GM21447 (cell line): ENCODE data around the gene CNTN4.
"Not testable (repeated sequence)": the region's sequence is repeated elsewhere in the genome, so short reads cannot be mapped to it uniquely, and the experiment has no call there.

Source experiments
- ATAC-seq: cut with Tn5 transposase; IDR thresholded peaks from one replicate; pipeline ENCODE4 v1.9.1; 2021; ENCODE audit not compliant: unreplicated experiment

Gene CNTN4

DNA sequence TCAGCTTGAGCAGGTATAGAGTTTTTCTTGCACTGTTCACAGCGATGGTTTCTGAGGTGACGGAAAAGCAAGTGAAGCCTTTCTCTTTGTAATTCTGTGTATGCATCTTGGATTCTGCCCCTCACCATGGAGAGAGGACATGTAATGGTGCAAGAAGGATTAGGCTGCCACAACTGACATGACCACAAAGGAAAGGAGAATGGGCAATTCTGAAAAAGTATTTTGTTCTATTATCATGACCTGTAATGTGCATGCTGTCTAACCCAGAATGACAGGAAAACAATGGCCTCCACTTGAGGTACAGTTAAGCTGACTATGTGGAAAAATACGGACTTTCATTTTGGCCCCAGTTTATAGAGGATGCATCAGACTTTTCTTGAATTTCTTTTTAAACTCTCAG, 784.6 kb downstream of the CNTN4 start:
- ATAC-seq, result no peak

GRCh38 chr3:2888592-2888991, 789.9 kb downstream of the CNTN4 start:
- no peak for ATAC-seq

GRCh38 chr3:2889736-2890135, 791.1 kb downstream of the CNTN4 start:
- no peak for ATAC-seq

DNA sequence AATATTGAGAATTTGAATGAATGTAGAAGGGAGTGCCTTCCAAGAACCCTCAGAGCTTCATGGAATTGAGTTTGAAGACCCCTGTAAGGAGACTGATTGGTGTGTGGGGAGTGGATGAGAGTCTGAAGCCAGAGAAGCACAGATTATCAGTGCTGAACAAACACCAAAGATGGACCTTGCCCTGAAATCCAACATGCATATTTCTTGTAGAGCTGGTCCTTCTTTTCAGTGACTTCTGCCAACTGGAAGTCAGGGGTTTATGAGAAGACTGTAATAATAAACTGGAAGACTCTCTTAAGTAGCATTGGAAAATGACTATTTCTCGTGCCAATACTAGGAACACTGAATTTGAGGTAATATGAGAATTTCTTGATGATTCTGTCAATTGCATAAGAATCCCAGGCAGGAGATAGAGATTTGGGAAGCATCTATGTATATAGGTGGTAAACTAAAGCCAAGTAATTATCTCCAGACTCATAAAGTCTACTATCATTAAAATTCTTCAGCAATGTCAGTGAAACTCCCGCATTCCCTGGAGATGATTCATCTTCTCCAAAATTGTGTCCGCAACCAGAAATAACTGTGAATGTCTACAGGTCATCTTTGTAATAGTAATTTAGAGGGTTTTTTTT, 797.8 kb downstream of the CNTN4 start:
- no peak for ATAC-seq

GRCh38 chr3:2897821-2898220, 799.2 kb downstream of the CNTN4 start:
- ATAC-seq, result no peak

- no peak for ATAC-seq
These were observed 800.1 kb downstream of the CNTN4 start for GRCh38 chr3:2898591-2899353.

- ATAC-seq, result no peak
These were observed 805.4 kb downstream of the CNTN4 start for GRCh38 chr3:2904054-2904453.

- ATAC-seq, result no peak
These were observed 810.2 kb downstream of the CNTN4 start for GRCh38 chr3:2908693-2909351.

GRCh38 chr3:2910997-2911396, 812.3 kb downstream of the CNTN4 start:
- no peak for ATAC-seq

- ATAC-seq, result no peak
These were observed 817.2 kb downstream of the CNTN4 start for GRCh38 chr3:2915826-2916225.

DNA sequence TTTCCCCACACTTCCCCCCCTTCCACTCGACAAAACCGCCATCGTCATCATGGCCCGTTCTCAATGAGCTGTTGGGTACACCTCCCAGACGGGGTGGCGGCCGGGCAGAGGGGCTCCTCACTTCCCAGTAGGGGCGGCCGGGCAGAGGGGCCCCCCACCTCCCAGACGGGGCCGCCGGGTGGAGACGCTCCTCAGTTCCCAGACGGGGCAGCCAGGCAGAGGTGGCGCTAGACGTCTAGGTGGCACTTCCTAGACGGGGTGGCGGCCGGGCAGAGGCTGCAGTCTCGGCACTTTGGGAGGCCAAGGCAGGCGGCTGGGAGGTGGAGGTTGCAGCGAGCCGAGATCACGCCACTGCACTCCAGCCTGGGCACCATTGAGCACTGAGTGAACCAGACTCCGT, 818.0 kb downstream of the CNTN4 start:
- ATAC-seq, result not testable (repeated sequence)

GRCh38 chr3:2920103-2920502, 821.4 kb downstream of the CNTN4 start:
- ATAC-seq, result peak; percentile 75

GRCh38 chr3:2921452-2921851, 822.8 kb downstream of the CNTN4 start:
- no peak for ATAC-seq

- peak; percentile 67 for ATAC-seq
These were observed 823.2 kb downstream of the CNTN4 start for GRCh38 chr3:2921903-2922302.

GRCh38 chr3:2923390-2923789, 824.7 kb downstream of the CNTN4 start:
- no peak for ATAC-seq

DNA sequence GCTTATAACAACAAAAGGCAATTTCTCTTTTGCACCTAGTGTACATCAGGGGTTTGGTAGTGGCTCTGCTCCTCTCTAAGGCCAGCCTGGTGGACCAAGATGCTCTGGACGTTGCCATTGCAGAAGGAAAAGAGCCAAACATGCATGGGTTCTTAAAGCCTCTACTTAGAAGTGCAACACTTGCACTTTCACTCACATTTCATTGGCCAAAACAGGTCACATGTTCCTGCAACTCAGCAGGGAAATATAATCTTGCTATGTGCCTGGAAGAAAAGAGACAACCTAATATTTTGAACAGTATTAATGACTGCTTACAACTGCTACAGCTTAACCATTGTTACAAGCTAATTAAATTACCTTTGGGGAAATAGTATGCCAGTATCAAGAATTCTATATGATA, 828.6 kb downstream of the CNTN4 start:
- ATAC-seq, result no peak

DNA sequence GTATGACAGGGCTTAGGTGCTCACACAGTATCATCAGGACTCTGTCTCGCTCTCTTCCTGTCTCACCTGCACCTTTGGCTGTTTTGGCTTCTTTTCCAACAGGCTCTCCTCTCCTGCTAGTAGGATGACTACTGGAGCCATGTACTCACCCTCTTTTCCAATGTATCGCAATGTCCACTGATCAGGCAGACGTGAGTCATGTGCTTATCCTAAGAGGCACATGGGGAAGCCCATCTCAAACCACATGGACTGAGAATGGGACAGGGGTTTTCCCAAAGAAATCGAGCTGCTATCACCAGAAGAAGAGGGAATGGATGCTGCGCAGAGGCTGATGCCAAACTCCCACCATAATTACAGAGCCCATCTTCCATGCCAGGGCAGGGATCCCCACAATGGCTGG, 830.9 kb downstream of the CNTN4 start:
- no peak for ATAC-seq

GRCh38 chr3:2931265-2931664, 832.6 kb downstream of the CNTN4 start:
- no peak for ATAC-seq

DNA sequence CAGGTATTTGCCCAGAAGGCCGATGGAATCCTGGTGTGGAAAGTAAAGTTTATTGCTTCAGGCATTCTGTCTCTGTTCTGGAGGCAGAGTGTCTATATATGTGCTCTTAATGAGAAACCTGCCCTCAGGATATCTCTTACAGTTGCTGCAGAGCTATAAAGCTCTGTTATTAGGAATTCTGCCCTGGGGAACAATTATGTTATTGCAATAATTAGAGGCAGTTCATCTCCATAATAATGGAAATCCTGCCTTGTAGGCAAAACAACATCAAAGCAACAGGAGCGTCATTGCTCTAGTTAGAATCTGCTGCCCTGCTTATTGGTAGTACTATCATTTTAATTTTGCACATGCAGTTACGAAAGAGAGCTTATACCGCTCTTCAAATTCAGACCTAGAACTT, 835.9 kb downstream of the CNTN4 start:
- ATAC-seq, result no peak

GRCh38 chr3:2937055-2937454, 838.4 kb downstream of the CNTN4 start:
- ATAC-seq, result no peak

DNA sequence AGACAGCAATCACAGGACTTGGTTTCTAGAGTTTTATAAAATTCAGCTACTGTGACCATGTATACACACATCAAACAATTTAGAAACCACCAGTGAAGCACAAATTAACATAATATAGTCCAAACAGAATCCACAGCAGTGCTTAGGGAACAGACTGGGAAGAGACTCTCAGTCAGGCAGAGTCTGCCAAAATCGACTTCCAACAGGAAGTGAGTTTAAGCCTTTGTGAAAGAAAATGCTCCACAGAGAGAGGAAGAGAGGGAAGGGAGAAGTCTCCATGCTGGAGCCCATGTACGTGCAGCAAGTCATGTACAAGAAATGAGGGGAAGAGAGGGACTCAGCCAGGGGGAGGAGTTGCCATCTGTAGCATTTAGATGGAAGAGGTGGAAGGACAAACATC, 838.9 kb downstream of the CNTN4 start:
- ATAC-seq, result no peak

DNA sequence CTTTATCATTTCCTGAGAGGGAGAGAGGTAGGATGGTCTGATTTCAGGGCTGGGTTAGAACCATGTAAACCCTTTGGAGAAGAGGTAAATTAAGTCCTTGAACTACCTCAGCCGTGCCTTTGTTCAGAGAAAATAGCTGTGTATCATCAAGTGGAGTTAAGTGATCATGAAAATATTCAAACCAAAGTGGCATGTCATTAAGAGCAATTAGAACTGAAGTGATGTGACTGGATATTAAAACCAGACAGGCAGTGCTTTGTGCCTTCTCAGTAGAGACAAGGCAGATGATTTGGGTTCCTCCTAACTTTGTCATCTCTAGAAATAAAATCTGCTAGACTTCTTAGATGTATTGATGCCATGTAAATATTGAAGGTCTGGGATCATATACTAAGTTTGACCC, 840.0 kb downstream of the CNTN4 start:
- no peak for ATAC-seq
